Hepatocyte (in vitro differentiated cells): ENCODE measurements around the gene DBF4B. TPM values are rescaled to one million over a fixed set of nuclear protein-coding genes. Genes with fewer than 3 reads are reported as not detected.

Source experiments
- DNase-seq: peaks from one replicate; pipeline ENCODE4 v3.0.0-alpha.2; 2016; ENCODE audit warnings: low spot score
- H2AFZ ChIP-seq: fragments of 200-600 bp; sonication (generic); 2 replicates; pipeline ENCODE4 v1.6.0; 2016; ENCODE audit warnings: antibody characterized with exemption, mild to moderate bottlenecking
- H3K27ac ChIP-seq: fragments of 200-600 bp; sonication (generic); 2 replicates; pipeline ENCODE4 v1.5.1; 2016; ENCODE audit warnings: mild to moderate bottlenecking
- H3K27me3 ChIP-seq: fragments of 200-600 bp; sonication (generic); 2 replicates; pipeline ENCODE4 v1.6.1; 2016
- H3K36me3 ChIP-seq: fragments of 200-600 bp; sonication (generic); replicated peaks from 2 replicates; pipeline ENCODE4 v1.5.1; 2016; ENCODE audit warnings: low read depth; ENCODE audit not compliant: insufficient read depth
- H3K4me1 ChIP-seq: fragments of 200-600 bp; sonication (generic); 2 replicates; pipeline ENCODE4 v1.5.1; 2016; ENCODE audit warnings: mild to moderate bottlenecking, moderate library complexity; ENCODE audit not compliant: insufficient read depth
- H3K4me2 ChIP-seq: fragments of 200-600 bp; sonication (generic); 2 replicates; pipeline ENCODE4 v1.6.0; 2016
- H3K4me3 ChIP-seq: fragments of 200-600 bp; sonication (generic); 2 replicates; pipeline ENCODE4 v1.5.1; 2016; ENCODE audit warnings: mild to moderate bottlenecking
- H3K79me2 ChIP-seq: fragments of 200-600 bp; sonication (generic); 2 replicates; pipeline ENCODE4 v1.6.0; 2017; ENCODE audit warnings: mild to moderate bottlenecking
- H3K9me2 ChIP-seq: fragments of 200-600 bp; sonication (generic); replicated peaks from 2 replicates; pipeline ENCODE4 v1.6.0; 2017; ENCODE audit warnings: mild to moderate bottlenecking; ENCODE audit not compliant: insufficient read depth
- H3K9me3 ChIP-seq: fragments of 200-600 bp; sonication (generic); 2 replicates; pipeline ENCODE4 v1.5.1; 2016; ENCODE audit warnings: low read depth, mild to moderate bottlenecking
- H4K20me1 ChIP-seq: fragments of 200-600 bp; sonication (generic); 2 replicates; pipeline ENCODE4 v1.6.0; 2016; ENCODE audit warnings: mild to moderate bottlenecking; ENCODE audit not compliant: insufficient read depth, poor library complexity, severe bottlenecking
- CTCF ChIP-seq: fragments of 200-600 bp; sonication (generic); IDR thresholded peaks from 2 replicates; pipeline ENCODE4 v1.5.1; 2016; ENCODE audit warnings: antibody characterized with exemption, mild to moderate bottlenecking; ENCODE audit not compliant: poor library complexity
- EZH2 ChIP-seq: fragments of 200-600 bp; sonication (generic); IDR thresholded peaks from 2 replicates; pipeline ENCODE4 v1.6.1; 2016; ENCODE audit warnings: antibody characterized with exemption, mild to moderate bottlenecking, borderline replicate concordance
- EZH2phosphoT487 ChIP-seq: fragments of 200-600 bp; sonication (generic); IDR thresholded peaks from one replicate; pipeline ENCODE4 v1.6.1; 2018; ENCODE audit warnings: antibody characterized with exemption, mild to moderate bottlenecking, low read depth, moderate library complexity; ENCODE audit not compliant: unreplicated experiment, severe bottlenecking
- WGBS: methylation state at CpG from one replicate; pipeline ENCODE4 v1.1.6; 2016; ENCODE audit warnings: low lambda C conversion rate; ENCODE audit errors: missing lambda C conversion rate; 5-methylcytosine and 5-hydroxymethylcytosine counted together
- polyA plus RNA-seq: library from polyadenylated mRNA; unstranded; fragments of >200 nt; fragmentation: Nextera tagmentation; extraction: Ambion mirVana; gene quantifications from 2 replicates; pipeline ENCODE4 v1.2.1, GENCODE V29; 2016
- total RNA-seq: library from RNA; depleted of rRNA; stranded (reverse); fragments of >200 nt; gene quantifications from 2 replicates; pipeline ENCODE4 v1.2.3, GENCODE V29; 2014

The DBF4B gene
- total and polyA plus RNA-seq, 2 experiments from 2014 or later = 3.4 to 4.1 TPM

- H3K9me3 ChIP-seq = no peaks in the 10 kb centered on the region
- no peaks in the 10 kb centered on the region for H3K27me3 ChIP-seq
- 74% methylated on average over 5 of the region's 6 CpGs for WGBS
- TF ChIP-seq CTCF = no peak
- TF ChIP-seq EZH2phosphoT487 = no peak
- TF ChIP-seq EZH2 = no peak
- H3K4me1 ChIP-seq = no peaks in the 10 kb centered on the region
- H3K27ac ChIP-seq = no peak overlapping the region
- no peaks in the 10 kb centered on the region for H3K9me2 ChIP-seq
- no peak for DNase-seq
- no peak overlapping the region for H2AFZ ChIP-seq
- no peak overlapping the region for H3K4me2 ChIP-seq
- no peaks in the 10 kb centered on the region for H3K79me2 ChIP-seq
- H4K20me1 ChIP-seq = no peaks in the 10 kb centered on the region
- H3K36me3 ChIP-seq = no peaks in the 10 kb centered on the region
- no peak overlapping the region for H3K4me3 ChIP-seq
Observed at GRCh38 chr17:44769230-44769629, 60.8 kb downstream of the DBF4B start.

GRCh38 chr17:44769647-44770084, 61.2 kb downstream of the DBF4B start:
- no peak overlapping the region for H3K4me2 ChIP-seq
- H3K9me3 ChIP-seq = no peaks in the 10 kb centered on the region
- H3K27ac ChIP-seq = no peak overlapping the region
- no peaks in the 10 kb centered on the region for H3K79me2 ChIP-seq
- WGBS = 90% methylated on average over 10 of the region's 15 CpGs
- no peaks in the 10 kb centered on the region for H3K27me3 ChIP-seq
- no peak overlapping the region for H3K4me3 ChIP-seq
- H3K4me1 ChIP-seq = no peaks in the 10 kb centered on the region
- no peaks in the 10 kb centered on the region for H3K9me2 ChIP-seq
- H3K36me3 ChIP-seq = no peaks in the 10 kb centered on the region
- TF ChIP-seq CTCF (no peak), EZH2phosphoT487 (no peak), EZH2 (no peak)
- DNase-seq = no peak
- no peak overlapping the region for H2AFZ ChIP-seq
- H4K20me1 ChIP-seq = no peaks in the 10 kb centered on the region

- no peak for TF ChIP-seq CTCF
- no peak for TF ChIP-seq EZH2
- no peak for TF ChIP-seq EZH2phosphoT487
- Histone ChIP-seq H3K4me2 (no peak overlapping the region), H3K79me2 (no peaks in the 10 kb centered on the region), H2AFZ (no peak overlapping the region), H3K27ac (no peak overlapping the region), H3K36me3 (no peaks in the 10 kb centered on the region), H3K27me3 (no peaks in the 10 kb centered on the region), H3K4me3 (no peak overlapping the region), H4K20me1 (no peaks in the 10 kb centered on the region), H3K4me1 (no peaks in the 10 kb centered on the region), H3K9me3 (no peaks in the 10 kb centered on the region), H3K9me2 (no peaks in the 10 kb centered on the region)
- no peak for DNase-seq
- 75% methylated on average over 11 of the region's 11 CpGs for WGBS
Observed at GRCh38 chr17:44770166-44770925, 61.9 kb downstream of the DBF4B start.
